ENCODE measurements around the gene DNAH11. TPM values are rescaled to one million over a fixed set of nuclear protein-coding genes. Genes with fewer than 3 reads are reported as not detected.
A peak's percentile ranks its signal among the peaks of the same experiment; 100 is the strongest.
"Not testable (repeated sequence)": the region's sequence is repeated elsewhere in the genome, so short reads cannot be mapped to it uniquely, and the experiment has no call there.

Gene DNAH11
- total RNA-seq, 1 donor from 2014 or later = under 0.01 TPM

DNA sequence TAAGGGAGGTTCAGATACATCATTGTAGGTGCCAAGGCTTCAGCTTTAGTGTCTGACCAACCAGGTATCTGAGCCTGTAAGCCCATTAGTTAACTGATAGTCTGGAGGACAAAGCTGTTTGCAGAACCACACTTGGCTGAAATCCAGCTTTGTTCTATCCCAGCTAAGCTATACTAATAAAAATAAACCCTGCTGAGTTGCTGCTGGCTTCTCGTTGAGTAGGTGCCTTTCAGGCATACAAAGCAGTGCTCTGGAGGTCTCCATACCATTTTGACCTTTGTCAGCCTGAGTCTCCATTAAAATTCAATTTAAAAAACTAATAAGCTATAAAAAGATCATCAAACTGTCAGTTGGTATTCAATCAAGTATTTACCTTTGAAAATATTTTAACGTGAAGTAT is 380.8 kb downstream of the DNAH11 start:
- Histone ChIP-seq H3K27ac (ENCODE audit: low read depth, low read length) (no peak overlapping the region), H3K4me3 (ENCODE audit: low read length in 3 of 3) (no peak overlapping the region), H3K9me3 (ENCODE audit: control insufficient read depth in 3 of 3, low read length in 3 of 3) (no peaks in the 10 kb centered on the region), H3K9ac (ENCODE audit: low read depth in 1 of 3, low read length in 3 of 3) (no peak overlapping the region), H3K4me1 (ENCODE audit: control insufficient read depth in 3 of 3, insufficient read depth in 3 of 3, low read length in 3 of 3) (no peaks in the 10 kb centered on the region), H3K27me3 (ENCODE audit: control insufficient read depth in 3 of 3, insufficient read depth in 3 of 3, low read length in 3 of 3) (no peaks in the 10 kb centered on the region), H3K36me3 (ENCODE audit: control insufficient read depth in 3 of 3, insufficient read depth in 3 of 3, low read length in 3 of 3) (no peaks in the 10 kb centered on the region)

DNA sequence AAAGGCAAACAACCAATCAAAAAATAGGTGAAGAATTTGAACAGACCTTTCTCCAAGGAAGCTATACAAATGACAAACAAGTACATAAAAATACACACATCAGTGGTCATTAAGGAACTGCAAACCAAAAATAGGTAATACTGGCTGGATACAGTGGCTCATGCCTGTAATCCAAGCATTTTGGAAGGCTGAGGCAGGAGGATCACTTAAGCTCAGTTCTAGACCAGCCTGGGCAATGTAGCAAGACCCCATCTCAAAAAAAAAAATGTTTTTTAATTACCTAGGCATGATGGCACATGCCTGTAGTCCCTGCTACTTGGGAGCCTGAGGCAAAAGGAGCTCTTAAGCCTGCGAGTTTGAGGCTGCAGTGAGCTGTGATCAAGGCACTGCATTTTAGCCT is 383.6 kb downstream of the DNAH11 start:
- H3K27me3 ChIP-seq (ENCODE audit: control insufficient read depth in 3 of 3, insufficient read depth in 3 of 3, low read length in 3 of 3) = no peaks in the 10 kb centered on the region
- H3K27ac ChIP-seq (ENCODE audit: low read depth, low read length) = no peak overlapping the region
- H3K36me3 ChIP-seq (ENCODE audit: control insufficient read depth in 3 of 3, insufficient read depth in 3 of 3, low read length in 3 of 3) = no peaks in the 10 kb centered on the region
- H3K9ac ChIP-seq (ENCODE audit: low read depth in 1 of 3, low read length in 3 of 3) = no peak overlapping the region
- H3K4me3 ChIP-seq (ENCODE audit: low read length in 3 of 3) = no peak overlapping the region
- no peaks in the 10 kb centered on the region for H3K4me1 ChIP-seq (ENCODE audit: control insufficient read depth in 3 of 3, insufficient read depth in 3 of 3, low read length in 3 of 3)
- H3K9me3 ChIP-seq (ENCODE audit: control insufficient read depth in 3 of 3, low read length in 3 of 3) = no peaks in the 10 kb centered on the region

DNA sequence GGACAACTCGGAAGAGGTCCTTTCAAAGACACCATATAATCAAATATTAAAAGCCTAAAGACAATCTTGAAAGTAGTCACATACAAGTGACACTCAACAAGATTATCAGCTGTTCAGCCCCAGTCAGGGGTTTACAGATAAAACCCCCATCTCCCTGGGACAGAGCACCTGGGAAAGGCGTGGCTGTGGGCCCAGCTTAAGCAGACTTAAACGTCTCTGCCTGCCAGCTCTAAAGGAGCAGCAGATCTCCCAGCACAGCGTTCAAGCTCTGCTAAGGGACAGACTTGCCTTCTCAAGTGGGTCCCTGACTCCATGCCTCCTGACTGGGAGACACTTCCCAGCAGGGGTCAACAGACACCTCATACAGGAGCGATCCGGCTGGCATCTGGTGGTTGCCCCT is 384.9 kb downstream of the DNAH11 start:
- H3K4me3 ChIP-seq (ENCODE audit: low read length in 3 of 3) = no peak overlapping the region
- H3K36me3 ChIP-seq (ENCODE audit: control insufficient read depth in 3 of 3, insufficient read depth in 3 of 3, low read length in 3 of 3) = no peaks in the 10 kb centered on the region
- no peak overlapping the region for H3K9ac ChIP-seq (ENCODE audit: low read depth in 1 of 3, low read length in 3 of 3)
- no peaks in the 10 kb centered on the region for H3K4me1 ChIP-seq (ENCODE audit: control insufficient read depth in 3 of 3, insufficient read depth in 3 of 3, low read length in 3 of 3)
- H3K27ac ChIP-seq (ENCODE audit: low read depth, low read length) = no peak overlapping the region
- no peaks in the 10 kb centered on the region for H3K9me3 ChIP-seq (ENCODE audit: control insufficient read depth in 3 of 3, low read length in 3 of 3)
- no peaks in the 10 kb centered on the region for H3K27me3 ChIP-seq (ENCODE audit: control insufficient read depth in 3 of 3, insufficient read depth in 3 of 3, low read length in 3 of 3)

DNA sequence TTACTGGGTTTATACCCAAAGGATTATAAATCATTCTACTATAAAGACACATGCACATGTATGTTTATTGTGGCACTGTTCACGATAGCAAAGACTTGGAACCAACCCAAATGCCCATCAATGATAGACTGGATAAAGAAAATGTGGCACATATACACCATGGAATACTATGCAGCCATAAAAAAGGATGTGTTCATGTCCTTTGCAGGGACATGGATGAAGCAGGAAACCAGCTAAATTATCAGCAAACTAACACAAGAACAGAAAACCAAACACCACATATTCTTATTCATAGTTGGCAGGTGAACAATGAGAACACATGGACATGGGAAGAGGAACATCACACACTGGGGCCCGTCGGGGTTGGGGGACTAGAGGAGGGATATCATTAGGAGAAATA is 390.5 kb downstream of the DNAH11 start:
- H3K36me3 ChIP-seq (ENCODE audit: control insufficient read depth in 3 of 3, insufficient read depth in 3 of 3, low read length in 3 of 3); H3K4me3 ChIP-seq (ENCODE audit: low read length in 3 of 3); H3K27me3 ChIP-seq (ENCODE audit: control insufficient read depth in 3 of 3, insufficient read depth in 3 of 3, low read length in 3 of 3); H3K4me1 ChIP-seq (ENCODE audit: control insufficient read depth in 3 of 3, insufficient read depth in 3 of 3, low read length in 3 of 3); H3K27ac ChIP-seq (ENCODE audit: low read depth, low read length); H3K9me3 ChIP-seq (ENCODE audit: control insufficient read depth in 3 of 3, low read length in 3 of 3); H3K9ac ChIP-seq (ENCODE audit: low read depth in 1 of 3, low read length in 3 of 3): not testable (repeated sequence)

DNA sequence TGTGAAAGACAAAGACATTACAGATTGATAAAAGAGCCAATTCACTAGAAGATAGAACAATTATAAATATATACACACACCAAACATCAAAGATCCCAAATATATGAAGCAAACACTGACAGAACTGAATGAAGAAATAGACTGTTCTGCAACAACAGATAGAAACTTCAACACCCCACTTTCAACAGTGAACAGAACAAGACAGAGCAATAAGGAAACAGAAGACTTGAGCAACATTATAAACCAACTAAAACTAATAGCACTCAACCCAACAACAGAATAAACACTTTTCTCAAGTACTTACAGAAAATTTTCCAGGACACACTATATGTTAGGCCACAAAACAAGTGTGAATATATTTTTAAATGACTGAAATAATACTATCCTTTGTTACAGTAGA is 392.0 kb downstream of the DNAH11 start:
- no peak overlapping the region for H3K4me3 ChIP-seq (ENCODE audit: low read length in 3 of 3)
- peaks cover 0 to 8% (median 2%) of the 10 kb centered on the region in 3 donors for H3K4me1 ChIP-seq (ENCODE audit: control insufficient read depth in 3 of 3, insufficient read depth in 3 of 3, low read length in 3 of 3)
- no peak overlapping the region for H3K9ac ChIP-seq (ENCODE audit: low read depth in 1 of 3, low read length in 3 of 3)
- H3K36me3 ChIP-seq (ENCODE audit: control insufficient read depth in 3 of 3, insufficient read depth in 3 of 3, low read length in 3 of 3) = no peaks in the 10 kb centered on the region
- no peaks in the 10 kb centered on the region for H3K9me3 ChIP-seq (ENCODE audit: control insufficient read depth in 3 of 3, low read length in 3 of 3)
- H3K27ac ChIP-seq (ENCODE audit: low read depth, low read length) = no peak overlapping the region
- H3K27me3 ChIP-seq (ENCODE audit: control insufficient read depth in 3 of 3, insufficient read depth in 3 of 3, low read length in 3 of 3) = no peaks in the 10 kb centered on the region

DNA sequence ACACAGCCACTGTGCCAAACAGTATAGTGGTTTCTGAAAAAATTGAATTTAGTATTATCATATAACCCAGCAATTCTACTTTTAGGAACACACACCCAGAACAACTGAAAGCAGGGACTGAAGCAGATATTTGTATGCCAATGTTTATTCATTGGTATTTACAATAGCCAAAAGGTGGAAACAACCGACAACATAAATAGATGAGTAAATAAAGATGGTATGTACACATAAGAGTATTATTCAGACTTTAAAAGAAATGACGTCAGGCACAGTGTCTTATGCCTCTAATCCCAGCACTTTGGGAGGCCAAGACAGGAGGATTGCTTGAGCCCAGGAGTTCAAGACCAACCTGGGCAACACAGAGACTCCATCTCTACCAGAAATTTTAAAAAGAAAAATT is 395.6 kb downstream of the DNAH11 start:
- H3K27ac ChIP-seq (ENCODE audit: low read depth, low read length) = no peak overlapping the region
- H3K27me3 ChIP-seq (ENCODE audit: control insufficient read depth in 3 of 3, insufficient read depth in 3 of 3, low read length in 3 of 3) = no peaks in the 10 kb centered on the region
- H3K9me3 ChIP-seq (ENCODE audit: control insufficient read depth in 3 of 3, low read length in 3 of 3) = no peaks in the 10 kb centered on the region
- peaks cover 2 to 16% (median 2%) of the 10 kb centered on the region in 3 donors for H3K4me1 ChIP-seq (ENCODE audit: control insufficient read depth in 3 of 3, insufficient read depth in 3 of 3, low read length in 3 of 3)
- H3K4me3 ChIP-seq (ENCODE audit: low read length in 3 of 3) = no peak overlapping the region
- no peak overlapping the region for H3K9ac ChIP-seq (ENCODE audit: low read depth in 1 of 3, low read length in 3 of 3)
- H3K36me3 ChIP-seq (ENCODE audit: control insufficient read depth in 3 of 3, insufficient read depth in 3 of 3, low read length in 3 of 3) = no peaks in the 10 kb centered on the region

DNA sequence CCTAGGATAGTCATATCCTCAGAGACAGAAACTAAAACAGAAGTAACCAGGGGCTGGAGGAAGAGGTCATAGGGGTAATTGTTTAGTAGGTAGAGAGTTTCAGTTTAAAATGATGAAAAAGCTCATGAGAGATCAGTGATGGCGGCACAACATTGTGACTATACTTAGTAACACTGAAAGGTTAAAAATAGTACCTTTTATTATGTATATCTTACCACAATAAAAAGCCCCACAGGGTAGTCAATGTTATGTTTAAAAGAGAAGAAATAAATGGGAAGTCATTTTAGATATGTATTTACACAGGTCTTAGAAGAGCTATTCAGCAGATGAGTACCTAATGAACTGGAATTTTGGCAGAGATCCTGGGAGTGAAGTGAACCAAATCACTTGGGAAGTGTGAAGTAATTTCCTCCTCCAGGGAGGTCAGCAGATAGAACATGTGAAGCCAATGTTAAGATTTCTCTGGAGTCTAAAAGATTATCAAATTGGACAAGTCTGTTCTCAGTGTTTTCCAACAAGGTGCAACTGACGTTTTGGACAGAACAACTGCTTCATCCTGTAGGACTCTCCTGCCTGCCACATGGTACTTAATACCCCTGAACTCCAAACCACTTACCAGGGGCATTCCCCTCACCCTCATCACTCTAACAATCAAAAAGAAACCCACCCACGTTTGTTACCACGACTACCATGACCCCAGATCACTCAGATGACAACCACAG is 396.5 kb downstream of the DNAH11 start:
- Histone ChIP-seq H3K4me1 (ENCODE audit: control insufficient read depth in 3 of 3, insufficient read depth in 3 of 3, low read length in 3 of 3) (peaks cover 2 to 16% (median 2%) of the 10 kb centered on the region in 3 donors), H3K9me3 (ENCODE audit: control insufficient read depth in 3 of 3, low read length in 3 of 3) (no peaks in the 10 kb centered on the region), H3K27ac (ENCODE audit: low read depth, low read length) (no peak overlapping the region), H3K9ac (ENCODE audit: low read depth in 1 of 3, low read length in 3 of 3) (no peak overlapping the region), H3K27me3 (ENCODE audit: control insufficient read depth in 3 of 3, insufficient read depth in 3 of 3, low read length in 3 of 3) (no peaks in the 10 kb centered on the region), H3K4me3 (ENCODE audit: low read length in 3 of 3) (no peak overlapping the region), H3K36me3 (ENCODE audit: control insufficient read depth in 3 of 3, insufficient read depth in 3 of 3, low read length in 3 of 3) (no peaks in the 10 kb centered on the region)

DNA sequence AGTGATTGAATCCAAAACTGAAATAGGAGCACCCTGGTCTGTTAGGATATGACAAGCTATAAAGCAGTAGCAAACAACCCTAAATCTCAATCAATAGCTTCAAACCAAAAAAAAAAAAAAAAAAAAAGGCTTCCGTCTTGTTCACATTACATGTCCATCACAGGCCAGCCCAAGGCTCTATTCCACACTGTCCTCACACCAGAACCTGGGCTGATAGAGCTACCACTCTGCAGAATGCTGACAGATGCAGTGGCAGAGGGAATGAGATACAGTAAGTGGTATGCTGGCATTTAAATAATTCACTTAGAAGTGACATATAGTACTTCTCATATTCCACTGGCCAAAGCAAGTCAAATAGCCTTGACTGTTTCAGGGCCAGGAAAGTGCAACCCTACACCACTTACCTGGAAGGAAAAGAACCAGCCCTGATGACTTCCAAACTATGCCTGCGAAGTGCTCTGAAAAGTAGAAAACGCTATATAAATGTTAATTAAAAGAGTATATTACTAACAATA is 397.1 kb downstream of the DNAH11 start:
- Histone ChIP-seq H3K36me3 (ENCODE audit: control insufficient read depth in 3 of 3, insufficient read depth in 3 of 3, low read length in 3 of 3) (no peaks in the 10 kb centered on the region), H3K27me3 (ENCODE audit: control insufficient read depth in 3 of 3, insufficient read depth in 3 of 3, low read length in 3 of 3) (no peaks in the 10 kb centered on the region), H3K4me3 (ENCODE audit: low read length in 3 of 3) (no peak overlapping the region), H3K9ac (ENCODE audit: low read depth in 1 of 3, low read length in 3 of 3) (no peak overlapping the region), H3K9me3 (ENCODE audit: control insufficient read depth in 3 of 3, low read length in 3 of 3) (no peaks in the 10 kb centered on the region), H3K4me1 (ENCODE audit: control insufficient read depth in 3 of 3, insufficient read depth in 3 of 3, low read length in 3 of 3) (peaks cover 4 to 16% (median 7%) of the 10 kb centered on the region in 3 donors), H3K27ac (ENCODE audit: low read depth, low read length) (no peak overlapping the region)

DNA sequence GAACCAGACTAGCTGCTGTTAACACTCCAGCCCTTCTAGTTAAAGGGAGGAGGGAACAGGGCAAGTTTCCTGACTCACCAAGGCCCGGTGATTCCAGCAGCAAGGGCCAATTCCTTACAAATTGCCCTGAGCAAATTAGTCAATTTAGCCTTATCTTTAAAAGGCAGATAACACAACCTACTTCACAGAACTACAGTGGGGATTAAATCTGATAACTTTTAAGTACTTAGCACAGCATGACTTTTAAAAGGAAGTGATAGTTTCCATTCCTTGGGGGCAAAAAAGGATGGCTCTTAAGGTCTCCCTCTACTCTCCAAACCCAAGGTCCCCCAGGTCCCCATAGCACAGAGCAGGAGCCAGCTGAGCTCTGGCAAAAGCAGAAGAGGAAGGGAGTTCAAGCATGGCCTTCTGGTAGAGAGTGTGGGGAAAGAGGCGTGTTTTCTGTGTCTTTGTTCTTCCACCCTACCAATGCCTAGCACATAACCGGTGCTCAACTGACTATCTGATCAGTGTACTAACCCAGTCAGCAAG is 398.8 kb downstream of the DNAH11 start:
- peak overlapping the region in 1 of 3 donors; percentile 4 for H3K9ac ChIP-seq (ENCODE audit: low read depth in 1 of 3, low read length in 3 of 3)
- H3K27me3 ChIP-seq (ENCODE audit: control insufficient read depth in 3 of 3, insufficient read depth in 3 of 3, low read length in 3 of 3) = no peaks in the 10 kb centered on the region
- no peaks in the 10 kb centered on the region for H3K36me3 ChIP-seq (ENCODE audit: control insufficient read depth in 3 of 3, insufficient read depth in 3 of 3, low read length in 3 of 3)
- H3K4me1 ChIP-seq (ENCODE audit: control insufficient read depth in 3 of 3, insufficient read depth in 3 of 3, low read length in 3 of 3) = peaks cover 7 to 16% (median 11%) of the 10 kb centered on the region in 3 donors
- H3K4me3 ChIP-seq (ENCODE audit: low read length in 3 of 3) = no peak overlapping the region
- H3K9me3 ChIP-seq (ENCODE audit: control insufficient read depth in 3 of 3, low read length in 3 of 3) = no peaks in the 10 kb centered on the region
- no peak overlapping the region for H3K27ac ChIP-seq (ENCODE audit: low read depth, low read length)

DNA sequence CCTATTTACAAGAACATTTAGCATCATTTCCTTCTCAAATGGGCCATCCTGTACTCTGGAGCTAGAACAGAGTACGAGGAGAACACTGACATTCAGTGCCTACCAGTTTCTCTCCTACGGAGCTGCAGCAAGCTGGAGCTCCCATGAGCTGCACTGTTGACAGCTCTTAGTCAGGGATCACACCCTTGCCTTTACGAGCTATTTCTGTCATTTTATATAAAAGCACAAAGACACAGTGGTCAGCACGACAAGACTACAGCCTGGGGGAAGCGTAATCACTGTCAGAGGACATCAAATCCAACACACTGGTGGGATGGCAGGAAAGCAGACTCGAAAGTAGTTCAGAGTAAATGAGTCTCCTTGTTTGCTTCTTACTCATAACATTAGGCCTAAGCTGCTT is 400.1 kb downstream of the DNAH11 start:
- Histone ChIP-seq H3K36me3 (ENCODE audit: control insufficient read depth in 3 of 3, insufficient read depth in 3 of 3, low read length in 3 of 3) (no peaks in the 10 kb centered on the region), H3K4me3 (ENCODE audit: low read length in 3 of 3) (no peak overlapping the region), H3K27ac (ENCODE audit: low read depth, low read length) (no peak overlapping the region), H3K9ac (ENCODE audit: low read depth in 1 of 3, low read length in 3 of 3) (no peak overlapping the region), H3K27me3 (ENCODE audit: control insufficient read depth in 3 of 3, insufficient read depth in 3 of 3, low read length in 3 of 3) (no peaks in the 10 kb centered on the region), H3K4me1 (ENCODE audit: control insufficient read depth in 3 of 3, insufficient read depth in 3 of 3, low read length in 3 of 3) (peaks cover 7 to 16% (median 11%) of the 10 kb centered on the region in 3 donors), H3K9me3 (ENCODE audit: control insufficient read depth in 3 of 3, low read length in 3 of 3) (no peaks in the 10 kb centered on the region)

All from skeletal muscle tissue (tissue), 4 donors.